Skeletal muscle tissue (tissue), 4 donors: ENCODE data around the gene RNASET2. TPM values are rescaled to one million over a fixed set of nuclear protein-coding genes. Genes with fewer than 3 reads are reported as not detected.

Experiments
- H3K27ac ChIP-seq: one replicate; pipeline ENCODE4 v1.7.0; 2013; ENCODE audit warnings: mild to moderate bottlenecking, low read depth, low read length, inconsistent platforms
- H3K27me3 ChIP-seq, 3 donors: one replicate each; pipeline ENCODE4 v1.7.0; 2013; ENCODE audit warnings: low read length in 3 of 3; ENCODE audit not compliant: control insufficient read depth in 3 of 3, insufficient read depth in 3 of 3
- H3K36me3 ChIP-seq, 3 donors: one replicate each; pipeline ENCODE4 v1.7.0; 2013; ENCODE audit warnings: low read length in 3 of 3; ENCODE audit not compliant: control insufficient read depth in 3 of 3, insufficient read depth in 3 of 3
- H3K4me1 ChIP-seq, 3 donors: one replicate each; pipeline ENCODE4 v1.7.0; 2013; ENCODE audit warnings: low read length in 3 of 3, mild to moderate bottlenecking in 3 of 3; ENCODE audit not compliant: control insufficient read depth in 3 of 3, insufficient read depth in 3 of 3
- H3K4me3 ChIP-seq, 3 donors: one replicate each; pipeline ENCODE4 v1.7.0; 2013; ENCODE audit warnings: low read length in 3 of 3
- H3K9ac ChIP-seq, 3 donors: one replicate each; pipeline ENCODE4 v1.7.0; 2013; ENCODE audit warnings: low read length in 3 of 3, mild to moderate bottlenecking in 3 of 3, moderate library complexity in 2 of 3, low read depth in 1 of 3
- H3K9me3 ChIP-seq, 3 donors: one replicate each; pipeline ENCODE4 v1.7.0; 2013; ENCODE audit warnings: low read length in 3 of 3; ENCODE audit not compliant: control insufficient read depth in 3 of 3
- total RNA-seq: library from RNA; depleted of rRNA; stranded (reverse); fragments of >200 nt; gene quantifications from one replicate; pipeline ENCODE4 v1.2.3, GENCODE V29; 2014
- donor health status: Osteomylitis.

RNASET2 gene
- total RNA-seq, 1 donor from 2014 or later: 20.9 TPM

- Histone ChIP-seq H3K9ac (no peak overlapping the region), H3K36me3 (no peaks in the 10 kb centered on the region), H3K4me1 (no peaks in the 10 kb centered on the region), H3K27ac (no peak overlapping the region), H3K27me3 (no peaks in the 10 kb centered on the region), H3K4me3 (no peak overlapping the region), H3K9me3 (no peaks in the 10 kb centered on the region)
Measured at GRCh38 chr6:166970091-166970490, 13.7 kb upstream of the RNASET2 start.

GRCh38 chr6:166969390-166970002 is 13.1 kb upstream of the RNASET2 start:
- Histone ChIP-seq H3K27me3 (no peaks in the 10 kb centered on the region), H3K9ac (no peak overlapping the region), H3K27ac (no peak overlapping the region), H3K9me3 (no peaks in the 10 kb centered on the region), H3K36me3 (no peaks in the 10 kb centered on the region), H3K4me3 (no peak overlapping the region), H3K4me1 (no peaks in the 10 kb centered on the region)

DNA sequence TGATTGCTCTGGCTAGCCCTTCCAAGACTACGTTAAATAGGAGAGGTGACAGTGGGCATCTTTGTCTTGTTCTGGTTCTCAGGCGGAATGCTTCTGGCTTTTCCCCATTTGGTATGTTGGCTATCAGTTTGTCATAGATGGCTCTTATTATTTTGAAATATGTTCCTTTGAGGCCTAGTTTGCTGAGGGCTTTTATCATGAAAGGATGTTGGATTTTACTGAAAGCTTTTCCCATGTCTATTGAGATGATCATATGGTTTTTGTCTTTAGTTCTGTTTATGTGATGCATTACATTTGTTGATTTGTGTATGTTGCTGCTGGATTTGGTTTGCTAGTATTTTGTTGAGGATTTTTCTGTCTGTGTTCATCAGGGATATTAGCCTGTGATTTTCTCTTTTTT is 9.9 kb upstream of the RNASET2 start:
- Histone ChIP-seq H3K9ac (no peak overlapping the region), H3K27me3 (no peaks in the 10 kb centered on the region), H3K4me1 (no peaks in the 10 kb centered on the region), H3K9me3 (no peaks in the 10 kb centered on the region), H3K36me3 (no peaks in the 10 kb centered on the region), H3K27ac (no peak overlapping the region), H3K4me3 (no peak overlapping the region)

DNA sequence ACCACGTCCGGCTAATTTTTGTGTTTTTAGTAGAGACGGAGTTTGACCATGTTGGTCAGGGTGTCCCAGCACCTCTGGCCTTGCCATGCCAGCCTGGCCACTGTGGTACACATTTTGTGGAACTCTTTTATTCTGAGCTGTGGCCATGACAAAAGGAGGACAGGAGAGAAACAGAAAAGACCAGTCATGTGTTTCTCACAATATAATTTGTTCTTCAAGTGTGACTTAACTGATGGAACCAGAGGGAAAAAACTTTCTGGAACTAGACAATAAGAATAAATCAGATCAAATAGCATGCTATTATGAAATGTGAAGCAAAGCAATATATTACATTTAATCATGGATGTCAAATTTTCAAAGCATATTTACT is 4.2 kb upstream of the RNASET2 start:
- H3K4me1 ChIP-seq: peaks cover 5 to 17% (median 11%) of the 10 kb centered on the region in 3 donors
- no peaks in the 10 kb centered on the region for H3K36me3 ChIP-seq
- no peak overlapping the region for H3K4me3 ChIP-seq
- H3K27ac ChIP-seq: no peak overlapping the region
- H3K9ac ChIP-seq: no peak overlapping the region
- no peaks in the 10 kb centered on the region for H3K27me3 ChIP-seq
- H3K9me3 ChIP-seq: no peaks in the 10 kb centered on the region

GRCh38 chr6:166959911-166960608 is 3.7 kb upstream of the RNASET2 start:
- no peaks in the 10 kb centered on the region for H3K36me3 ChIP-seq
- H3K27ac ChIP-seq: no peak overlapping the region
- no peaks in the 10 kb centered on the region for H3K27me3 ChIP-seq
- no peak overlapping the region for H3K4me3 ChIP-seq
- peaks cover 9 to 23% (median 14%) of the 10 kb centered on the region in 3 donors for H3K4me1 ChIP-seq
- no peak overlapping the region for H3K9ac ChIP-seq
- no peaks in the 10 kb centered on the region for H3K9me3 ChIP-seq

GRCh38 chr6:166958926-166959861 is 2.8 kb upstream of the RNASET2 start:
- Histone ChIP-seq H3K27me3 (no peaks in the 10 kb centered on the region), H3K36me3 (no peaks in the 10 kb centered on the region), H3K4me3 (no peak overlapping the region), H3K9me3 (no peaks in the 10 kb centered on the region), H3K4me1 (peaks cover 9 to 24% (median 14%) of the 10 kb centered on the region in 3 donors), H3K27ac (peak overlapping the region; percentile 36), H3K9ac (no peak overlapping the region)

DNA sequence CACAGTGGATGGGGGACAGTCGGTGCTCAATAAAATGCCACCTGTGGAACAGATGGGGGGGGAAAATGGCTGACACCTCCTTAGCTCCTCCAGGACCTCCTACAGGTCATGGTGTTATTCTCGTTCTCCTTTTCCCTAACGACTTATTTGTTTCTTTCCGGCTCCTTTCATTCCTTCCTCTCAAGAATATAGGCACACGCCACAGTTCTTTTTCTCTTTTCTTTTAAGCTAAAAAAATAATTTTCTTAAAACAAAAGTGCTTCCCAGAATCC is 1.4 kb upstream of the RNASET2 start:
- H3K9me3 ChIP-seq: no peaks in the 10 kb centered on the region
- no peak overlapping the region for H3K27ac ChIP-seq
- no peak overlapping the region for H3K9ac ChIP-seq
- H3K36me3 ChIP-seq: no peaks in the 10 kb centered on the region
- H3K4me3 ChIP-seq: no peak overlapping the region
- H3K27me3 ChIP-seq: no peaks in the 10 kb centered on the region
- peaks cover 9 to 24% (median 14%) of the 10 kb centered on the region in 3 donors for H3K4me1 ChIP-seq

- Histone ChIP-seq H3K27me3 (no peaks in the 10 kb centered on the region), H3K27ac (peak overlapping the region; percentile 76), H3K4me1 (peaks cover 9 to 24% (median 14%) of the 10 kb centered on the region in 3 donors), H3K36me3 (no peaks in the 10 kb centered on the region), H3K9me3 (no peaks in the 10 kb centered on the region), H3K9ac (peak overlapping the region; percentile 57 to 80 (median 77)), H3K4me3 (peak overlapping the region; percentile 70 to 86 (median 86))
Measured at GRCh38 chr6:166957087-166957804, 896 bp upstream of the RNASET2 start.

- Histone ChIP-seq H3K27me3 (no peaks in the 10 kb centered on the region), H3K9me3 (no peaks in the 10 kb centered on the region), H3K36me3 (no peaks in the 10 kb centered on the region), H3K4me1 (peaks cover 9 to 24% (median 14%) of the 10 kb centered on the region in 3 donors), H3K4me3 (peak overlapping the region; percentile 70 to 86 (median 86)), H3K27ac (peak overlapping the region; percentile 25), H3K9ac (peak overlapping the region; percentile 65 to 85 (median 72))
Measured at GRCh38 chr6:166955865-166956443, 396 bp downstream of the RNASET2 start.
